GM10248 (cell line): Measurements from ENCODE around the gene KIAA0825.

Experiments
- CTCF ChIA-PET: fragments of 300-600 bp; sonication (Branson Sonifier 250); formaldehyde crosslinking; extraction: SDS; loops from one replicate; lab custom pipeline; 2021; ENCODE audit warnings: antibody characterized with exemption; lab: Yijun Ruan, JAX
- POLR2A ChIA-PET: fragments of 350-650 bp; sonication (Branson Sonifier 250); formaldehyde crosslinking; extraction: SDS; loops from one replicate; lab custom pipeline; 2020; ENCODE audit warnings: antibody characterized with exemption; lab: Yijun Ruan, JAX
- DNase-seq: peaks from one replicate; pipeline ENCODE4 v3.0.0; 2012; ENCODE audit errors: extremely low spot score
- TF ChIP-seq, protein P1 (sequence below): IDR thresholded peaks from 2 replicates; pipeline ENCODE4 v1.5.1; 2012; ENCODE audit warnings: mild to moderate bottlenecking, low read depth; ENCODE audit errors: extremely low read depth, missing control alignments, control extremely low read depth

Gene KIAA0825

DNA sequence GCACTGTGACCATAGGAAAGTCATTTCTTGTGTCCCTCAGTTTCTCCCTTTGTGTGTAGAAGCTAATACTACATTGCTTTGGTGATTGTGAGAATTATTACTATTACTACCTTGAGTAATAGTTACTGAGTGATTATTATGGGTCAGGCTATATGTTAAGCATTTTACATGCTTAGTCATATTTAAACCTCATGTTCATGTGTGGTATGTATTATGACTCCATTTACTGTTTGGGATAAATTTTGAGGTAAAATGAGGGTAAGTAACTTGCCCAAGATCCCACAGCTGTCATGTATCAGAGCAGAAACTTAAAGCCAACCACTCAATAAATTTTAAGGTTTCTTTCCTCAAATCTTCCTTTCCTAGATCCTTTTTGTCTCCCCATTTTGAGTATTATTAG is 28.4 kb upstream of the KIAA0825 start:
- DNase-seq: no peak
- TF ChIP-seq, protein P1, sequence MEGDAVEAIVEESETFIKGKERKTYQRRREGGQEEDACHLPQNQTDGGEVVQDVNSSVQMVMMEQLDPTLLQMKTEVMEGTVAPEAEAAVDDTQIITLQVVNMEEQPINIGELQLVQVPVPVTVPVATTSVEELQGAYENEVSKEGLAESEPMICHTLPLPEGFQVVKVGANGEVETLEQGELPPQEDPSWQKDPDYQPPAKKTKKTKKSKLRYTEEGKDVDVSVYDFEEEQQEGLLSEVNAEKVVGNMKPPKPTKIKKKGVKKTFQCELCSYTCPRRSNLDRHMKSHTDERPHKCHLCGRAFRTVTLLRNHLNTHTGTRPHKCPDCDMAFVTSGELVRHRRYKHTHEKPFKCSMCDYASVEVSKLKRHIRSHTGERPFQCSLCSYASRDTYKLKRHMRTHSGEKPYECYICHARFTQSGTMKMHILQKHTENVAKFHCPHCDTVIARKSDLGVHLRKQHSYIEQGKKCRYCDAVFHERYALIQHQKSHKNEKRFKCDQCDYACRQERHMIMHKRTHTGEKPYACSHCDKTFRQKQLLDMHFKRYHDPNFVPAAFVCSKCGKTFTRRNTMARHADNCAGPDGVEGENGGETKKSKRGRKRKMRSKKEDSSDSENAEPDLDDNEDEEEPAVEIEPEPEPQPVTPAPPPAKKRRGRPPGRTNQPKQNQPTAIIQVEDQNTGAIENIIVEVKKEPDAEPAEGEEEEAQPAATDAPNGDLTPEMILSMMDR: no peak
- ChIA-PET CTCF (no interaction called here), POLR2A (no interaction called here)

DNA sequence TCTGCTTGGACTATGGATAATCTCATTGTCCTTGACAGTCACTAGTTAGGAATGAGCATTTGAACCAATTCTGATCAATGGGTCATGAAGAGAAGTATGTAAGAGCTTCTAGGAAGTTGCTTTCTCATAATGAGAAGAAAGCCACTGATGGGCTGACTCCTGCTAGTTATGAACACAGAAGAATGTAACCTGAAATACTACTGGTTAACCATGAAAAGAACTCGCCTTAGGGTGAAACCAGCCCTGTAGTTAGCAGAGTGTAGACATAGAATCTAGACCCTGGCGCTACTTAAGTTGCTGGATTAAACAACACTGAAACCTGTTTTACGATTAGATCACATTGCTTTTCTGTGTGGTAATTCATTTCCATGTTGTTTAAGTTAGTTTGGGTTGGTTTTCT is 26.6 kb upstream of the KIAA0825 start:
- no peak for DNase-seq
- TF ChIP-seq, protein P1: no peak
- CTCF ChIA-PET: interaction anchor here (1.2 to 3.0 kb wide), 2 partner anchors 9 to 15 kb away, joined by 4 to 8 read pairs; no protein-coding TSS in a partner anchor
- POLR2A ChIA-PET: no interaction called here

DNA sequence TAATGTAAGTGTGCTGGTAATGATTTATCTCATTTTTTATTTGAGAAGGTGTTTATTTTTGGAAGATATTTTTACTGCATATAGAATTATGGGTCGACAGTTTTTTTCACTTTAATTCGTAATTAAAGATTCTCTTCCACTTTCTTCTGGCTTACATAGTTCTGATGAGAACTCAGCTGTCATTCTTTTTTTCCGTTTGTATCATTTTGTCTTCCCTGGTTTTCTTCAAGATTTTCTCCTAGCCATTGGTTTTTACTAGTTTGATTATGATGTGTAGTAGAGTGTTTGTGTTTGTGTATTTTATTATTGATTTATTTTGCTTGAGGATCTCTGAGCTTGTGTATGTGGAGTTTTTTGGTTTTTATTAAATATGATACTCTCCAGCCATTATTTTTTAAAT is 21.8 kb upstream of the KIAA0825 start:
- POLR2A ChIA-PET: no interaction called here
- DNase-seq: no peak
- CTCF ChIA-PET: no interaction called here
- TF ChIP-seq, protein P1: no peak

DNA sequence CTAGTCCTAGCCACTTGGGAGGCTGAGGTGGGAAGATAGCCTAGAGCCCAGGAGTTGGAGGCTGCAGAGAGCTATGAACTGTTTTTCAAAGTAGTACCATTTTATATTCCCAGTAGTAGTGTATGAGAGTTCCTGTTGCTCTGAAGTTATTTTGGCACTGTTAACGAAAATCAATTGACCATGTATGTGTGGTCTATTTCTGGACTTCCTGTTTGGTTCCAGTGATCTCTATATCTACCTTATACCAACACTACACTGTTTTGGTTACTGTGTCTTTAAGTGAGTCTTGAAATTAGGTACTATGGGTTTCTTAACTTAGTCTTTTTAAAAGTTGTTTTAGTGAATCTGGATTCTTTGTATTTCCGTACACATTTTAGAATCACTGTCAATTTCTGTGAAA is 13.6 kb upstream of the KIAA0825 start:
- peak; percentile 20 for DNase-seq
- ChIA-PET CTCF (interaction anchor here (0.7 to 1.0 kb wide), 2 partner anchors 10 to 52 kb away, joined by 3 read pairs; no protein-coding TSS in a partner anchor), POLR2A (interaction anchor here (0.7 kb wide), 1 partner anchor 31 kb away, joined by 4 read pairs; no protein-coding TSS in a partner anchor)
- TF ChIP-seq, protein P1: no peak

DNA sequence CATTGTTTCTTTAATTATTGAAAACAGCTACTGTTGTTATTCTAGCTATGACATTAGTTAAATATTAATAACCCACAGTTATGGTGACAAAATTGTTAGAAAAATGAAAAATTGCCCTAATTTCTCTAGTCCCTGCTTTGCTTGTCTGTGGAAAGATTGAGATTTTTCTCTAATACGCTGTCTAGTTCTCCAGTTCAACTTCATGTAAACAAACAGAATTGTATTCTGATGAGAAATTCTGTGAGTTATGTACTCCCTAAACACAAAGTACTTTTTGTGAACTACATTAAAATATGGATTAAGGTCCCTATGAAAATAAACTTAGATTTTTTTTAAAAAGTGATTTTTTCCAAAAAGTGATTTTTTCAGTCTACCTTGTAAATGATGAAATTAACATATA is 8.8 kb upstream of the KIAA0825 start:
- TF ChIP-seq, protein P1: no peak
- ChIA-PET CTCF (no interaction called here), POLR2A (no interaction called here)
- DNase-seq: no peak

DNA sequence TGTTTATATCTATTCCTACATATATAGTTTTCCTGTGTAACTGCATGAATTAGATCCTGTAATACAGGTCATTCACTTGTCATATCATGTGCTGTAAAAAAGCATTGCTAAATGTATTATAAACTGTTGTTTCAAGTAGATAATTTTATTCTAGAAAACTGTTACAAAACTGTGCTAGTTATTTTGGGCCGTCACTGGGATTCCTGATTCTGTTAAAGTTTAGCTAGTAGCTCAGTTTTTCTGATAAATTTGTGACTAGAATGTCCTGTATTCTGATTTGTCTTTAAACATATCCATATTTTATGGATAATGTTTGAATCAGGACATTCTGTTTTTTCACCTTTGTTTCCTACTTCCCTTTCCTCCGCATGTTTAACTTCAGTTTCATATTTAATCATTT is 5.5 kb upstream of the KIAA0825 start:
- TF ChIP-seq, protein P1: no peak
- no peak for DNase-seq
- ChIA-PET CTCF (interaction anchor here (0.7 to 1.2 kb wide), 3 partner anchors 9 to 114 kb away, joined by 3 read pairs; no protein-coding TSS in a partner anchor), POLR2A (no interaction called here)
